HepG2 (cell line): ENCODE results near the gene NXPH4. TPM values are rescaled to one million over a fixed set of nuclear protein-coding genes. Genes with fewer than 3 reads are reported as not detected.

Experiments used
- CSRNP2 ChIP-seq: sonication (generic); formaldehyde crosslinking; conservative IDR thresholded peaks from 2 replicates; pipeline ENCODE4 v1.8.0; 2022; ENCODE audit warnings: low read depth, missing genetic modification reagents
- DMAP1 ChIP-seq: IDR thresholded peaks from 2 replicates; pipeline ENCODE4 v1.6.1; 2016
- DNMT3B ChIP-seq: conservative IDR thresholded peaks from 2 replicates; pipeline ENCODE4 v1.6.1; 2016; ENCODE audit warnings: missing biosample characterization, control low read depth
- ELF4 ChIP-seq: sonication (generic); formaldehyde crosslinking; IDR thresholded peaks from 2 replicates; pipeline ENCODE4 v1.5.0; 2020; ENCODE audit warnings: missing genetic modification reagents, mild to moderate bottlenecking, moderate library complexity, borderline replicate concordance
- FIP1L1 ChIP-seq: fragments of 200-400 bp; formaldehyde crosslinking; IDR thresholded peaks from 2 replicates; pipeline ENCODE4 v1.6.1; 2018; ENCODE audit warnings: low read depth, mild to moderate bottlenecking, low read length, moderate library complexity, borderline replicate concordance; ENCODE audit not compliant: insufficient read depth
- FOXA1 ChIP-seq, 2 experiments: fragments of 450-650 bp in 1 of 2; sonication (generic) in 1 of 2; formaldehyde crosslinking in 1 of 2; IDR thresholded peaks; 2 replicates each; pipeline versions ENCODE4 v1.4.0 to v1.6.1; 2016 to 2020; ENCODE audit warnings: missing genetic modification reagents in 1 of 2
- HIVEP1 ChIP-seq: sonication (generic); formaldehyde crosslinking; IDR thresholded peaks from 2 replicates; pipeline ENCODE4 v1.4.0; 2020; ENCODE audit warnings: mild to moderate bottlenecking, missing genetic modification reagents
- MED1 ChIP-seq: sonication (generic); formaldehyde crosslinking; IDR thresholded peaks from 2 replicates; pipeline ENCODE4 v1.4.0; 2020; ENCODE audit warnings: missing genetic modification reagents
- NFATC3 ChIP-seq: sonication (generic); formaldehyde crosslinking; IDR thresholded peaks from 2 replicates; pipeline ENCODE4 v1.5.1; 2020; ENCODE audit warnings: mild to moderate bottlenecking, missing genetic modification reagents
- RBM22 ChIP-seq: fragments of 200-400 bp; formaldehyde crosslinking; optimal IDR thresholded peaks from 2 replicates; pipeline ENCODE3; 2017; ENCODE audit warnings: mild to moderate bottlenecking, low read length, moderate library complexity
- SIX4 ChIP-seq: sonication (generic); formaldehyde crosslinking; IDR thresholded peaks from 2 replicates; pipeline ENCODE4 v1.4.0; 2020; ENCODE audit warnings: missing genetic modification reagents
- SMAD9 ChIP-seq: sonication (generic); formaldehyde crosslinking; IDR thresholded peaks from 2 replicates; pipeline ENCODE4 v1.5.1; 2020; ENCODE audit warnings: mild to moderate bottlenecking, missing genetic modification reagents
- SYNCRIP ChIP-seq: fragments of 200-400 bp; formaldehyde crosslinking; IDR thresholded peaks from 2 replicates; pipeline ENCODE4 v1.6.1; 2018; ENCODE audit warnings: mild to moderate bottlenecking, low read depth, low read length; ENCODE audit not compliant: insufficient read depth
- ZEB1 ChIP-seq: IDR thresholded peaks from 2 replicates; pipeline ENCODE4 v1.6.1; 2012; ENCODE audit warnings: mild to moderate bottlenecking, low read depth, inconsistent platforms; ENCODE audit not compliant: insufficient replicate concordance
- ZFAT ChIP-seq: sonication (generic); formaldehyde crosslinking; conservative IDR thresholded peaks from 2 replicates; pipeline ENCODE4 v1.8.1; 2023; ENCODE audit warnings: missing genetic modification reagents, inconsistent platforms
- ZFP41 ChIP-seq: sonication (generic); formaldehyde crosslinking; IDR thresholded peaks from 2 replicates; pipeline ENCODE4 v1.4.0; 2020; ENCODE audit warnings: mild to moderate bottlenecking, missing genetic modification reagents, borderline replicate concordance
- ZNF18 ChIP-seq: sonication (generic); formaldehyde crosslinking; IDR thresholded peaks from 2 replicates; pipeline ENCODE4 v1.8.0; 2022; ENCODE audit warnings: mild to moderate bottlenecking, missing genetic modification reagents; ENCODE audit not compliant: insufficient replicate concordance
- ZNF430 ChIP-seq: sonication (generic); formaldehyde crosslinking; IDR thresholded peaks from 2 replicates; pipeline ENCODE4 v1.9.0; 2021; ENCODE audit warnings: mild to moderate bottlenecking, missing genetic modification reagents
- ZNF550 ChIP-seq: sonication (generic); formaldehyde crosslinking; IDR thresholded peaks from 2 replicates; pipeline ENCODE4 v1.4.0; 2020; ENCODE audit warnings: mild to moderate bottlenecking, missing genetic modification reagents, borderline replicate concordance
- ZNF615 ChIP-seq: sonication (generic); formaldehyde crosslinking; IDR thresholded peaks from 2 replicates; pipeline ENCODE4 v1.5.0; 2020; ENCODE audit warnings: mild to moderate bottlenecking, missing genetic modification reagents, borderline replicate concordance
- ZNF687 ChIP-seq: sonication (generic); formaldehyde crosslinking; IDR thresholded peaks from 2 replicates; pipeline ENCODE4 v1.5.1; 2020; ENCODE audit warnings: mild to moderate bottlenecking, missing genetic modification reagents, moderate library complexity
- ZNF766 ChIP-seq: sonication (generic); formaldehyde crosslinking; IDR thresholded peaks from 2 replicates; pipeline ENCODE4 v1.5.0; 2020; ENCODE audit warnings: missing genetic modification reagents, borderline replicate concordance
- ZSCAN20 ChIP-seq: sonication (generic); formaldehyde crosslinking; IDR thresholded peaks from 2 replicates; pipeline ENCODE4 v1.4.0; 2020; ENCODE audit warnings: missing genetic modification reagents, mild to moderate bottlenecking, borderline replicate concordance
- ZSCAN9 ChIP-seq: IDR thresholded peaks from 2 replicates; pipeline ENCODE4 v1.6.1; 2016; ENCODE audit warnings: borderline replicate concordance
- polyA plus RNA-seq, 8 experiments: library from polyadenylated mRNA; depleted of rRNA in 3 of 8; stranded (reverse) in 7 of 8; unstranded in 1 of 8; fragments of >200 nt; fragmentation: Illumina TruSeq in 4 of 8; extraction: Trizol in 4 of 8; gene quantifications; 2 replicates each; pipeline versions ENCODE4 v1.2.1 to v1.2.3, GENCODE V29; 2011 to 2016; ENCODE audit warnings: low read depth in 4 of 8, missing spikeins in 1 of 8, mixed read lengths in 1 of 8; ENCODE audit not compliant: insufficient read depth in 1 of 8
- total RNA-seq, 5 experiments: library from RNA; depleted of rRNA; stranded (reverse); fragments of >200 nt; fragmentation: Illumina TruSeq; extraction: Trizol; gene quantifications; 2 replicates each; pipeline ENCODE4 v1.2.3, GENCODE V29; 2016; ENCODE audit warnings: low read depth in 1 of 5

The NXPH4 gene
- total and polyA plus RNA-seq, 2 of the 13 experiments (the other 11 are each of a cell fraction or from before 2014, with no cell fraction given): 0.13 TPM; not detected in 1

GRCh38 chr12:57182918-57183575, 33.5 kb upstream of the NXPH4 start (continued):
- peak; percentile 44 for TF ChIP-seq ZNF687 (CRISPR knock-in tag)
- no peak for TF ChIP-seq ZNF615 (CRISPR knock-in tag)
- TF ChIP-seq ZFAT (CRISPR knock-in tag): no peak
- TF ChIP-seq ZSCAN20 (CRISPR knock-in tag): no peak
- TF ChIP-seq ZNF550 (CRISPR knock-in tag): no peak
- TF ChIP-seq ZEB1: no peak
- TF ChIP-seq DMAP1: no peak
- TF ChIP-seq ZFP41 (CRISPR knock-in tag): no peak
- TF ChIP-seq SMAD9 (CRISPR knock-in tag): no peak
- TF ChIP-seq FOXA1 (IDR thresholded peaks at IDR 0.05): no peak
- TF ChIP-seq FOXA1 (CRISPR knock-in tag; IDR thresholded peaks at IDR 0.05): no peak
- TF ChIP-seq ZSCAN9 (CRISPR knock-in tag): no peak
- no peak for TF ChIP-seq ZNF430 (CRISPR knock-in tag)
- TF ChIP-seq ELF4 (CRISPR knock-in tag): no peak
- no peak for TF ChIP-seq DNMT3B (CRISPR knock-in tag)
- no peak for TF ChIP-seq FIP1L1
- TF ChIP-seq RBM22: peak; percentile 25
- TF ChIP-seq ZNF18: no peak
- TF ChIP-seq CSRNP2 (CRISPR knock-in tag): no peak
- TF ChIP-seq HIVEP1 (CRISPR knock-in tag): no peak
- no peak for TF ChIP-seq ZNF766 (CRISPR knock-in tag)
- no peak for TF ChIP-seq SYNCRIP
- TF ChIP-seq SIX4 (CRISPR knock-in tag): no peak
- no peak for TF ChIP-seq NFATC3
- 0 out of 2 replicates have a peak, but pooled peaks have one; percentile 23 for TF ChIP-seq MED1 (CRISPR knock-in tag)
